Fibroblast of the aortic adventitia (primary cell): Measurements from ENCODE around the gene CHRDL1. TPM values are rescaled to one million over a fixed set of nuclear protein-coding genes. Genes with fewer than 3 reads are reported as not detected.

Experiments used
- DNase-seq: peaks from one replicate; pipeline ENCODE4 v3.0.0-alpha.2; 2010; ENCODE audit warnings: low read depth
- H3K4me3 ChIP-seq: 2 replicates; pipeline ENCODE4 v1.5.1; 2011; ENCODE audit warnings: low read depth, mild to moderate bottlenecking, control low read depth, low read length, moderate library complexity
- total RNA-seq: library from RNA; depleted of rRNA; stranded (reverse); fragments of >200 nt; gene quantifications from 2 replicates; pipeline ENCODE4 v1.2.3, GENCODE V29; 2012; ENCODE audit warnings: low replicate concordance
- TF ChIP-seq, protein P1 (sequence below): IDR thresholded peaks from 2 replicates; pipeline ENCODE4 v1.5.1; 2011; ENCODE audit warnings: mild to moderate bottlenecking, low read length, control low read depth, inconsistent platforms; ENCODE audit not compliant: insufficient read depth

Gene CHRDL1
- total RNA-seq, 1 donor, result 1.2 TPM

DNA sequence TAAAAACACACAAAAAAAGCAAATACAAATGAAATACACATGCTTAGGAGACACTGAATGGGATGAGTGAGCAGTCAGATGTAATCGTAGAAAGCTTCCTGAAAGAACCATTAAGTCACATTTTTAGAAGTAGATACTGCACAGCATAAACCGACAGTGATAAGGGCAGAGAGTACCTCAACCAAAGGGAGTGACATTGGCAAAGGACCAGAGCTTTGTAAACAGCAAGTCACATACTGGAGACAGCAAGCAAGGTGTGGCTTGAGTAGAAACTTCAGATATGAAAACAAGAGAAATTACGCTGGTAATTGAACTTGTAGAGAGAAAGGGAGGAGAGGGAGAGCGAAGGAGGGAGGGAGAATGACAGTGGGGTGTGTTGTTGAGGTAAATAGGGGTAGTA is 92.0 kb downstream of the CHRDL1 start:
- TF ChIP-seq, protein P1, sequence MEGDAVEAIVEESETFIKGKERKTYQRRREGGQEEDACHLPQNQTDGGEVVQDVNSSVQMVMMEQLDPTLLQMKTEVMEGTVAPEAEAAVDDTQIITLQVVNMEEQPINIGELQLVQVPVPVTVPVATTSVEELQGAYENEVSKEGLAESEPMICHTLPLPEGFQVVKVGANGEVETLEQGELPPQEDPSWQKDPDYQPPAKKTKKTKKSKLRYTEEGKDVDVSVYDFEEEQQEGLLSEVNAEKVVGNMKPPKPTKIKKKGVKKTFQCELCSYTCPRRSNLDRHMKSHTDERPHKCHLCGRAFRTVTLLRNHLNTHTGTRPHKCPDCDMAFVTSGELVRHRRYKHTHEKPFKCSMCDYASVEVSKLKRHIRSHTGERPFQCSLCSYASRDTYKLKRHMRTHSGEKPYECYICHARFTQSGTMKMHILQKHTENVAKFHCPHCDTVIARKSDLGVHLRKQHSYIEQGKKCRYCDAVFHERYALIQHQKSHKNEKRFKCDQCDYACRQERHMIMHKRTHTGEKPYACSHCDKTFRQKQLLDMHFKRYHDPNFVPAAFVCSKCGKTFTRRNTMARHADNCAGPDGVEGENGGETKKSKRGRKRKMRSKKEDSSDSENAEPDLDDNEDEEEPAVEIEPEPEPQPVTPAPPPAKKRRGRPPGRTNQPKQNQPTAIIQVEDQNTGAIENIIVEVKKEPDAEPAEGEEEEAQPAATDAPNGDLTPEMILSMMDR, result no peak
- DNase-seq, result no peak
- H3K4me3 ChIP-seq, result no peak overlapping the region

DNA sequence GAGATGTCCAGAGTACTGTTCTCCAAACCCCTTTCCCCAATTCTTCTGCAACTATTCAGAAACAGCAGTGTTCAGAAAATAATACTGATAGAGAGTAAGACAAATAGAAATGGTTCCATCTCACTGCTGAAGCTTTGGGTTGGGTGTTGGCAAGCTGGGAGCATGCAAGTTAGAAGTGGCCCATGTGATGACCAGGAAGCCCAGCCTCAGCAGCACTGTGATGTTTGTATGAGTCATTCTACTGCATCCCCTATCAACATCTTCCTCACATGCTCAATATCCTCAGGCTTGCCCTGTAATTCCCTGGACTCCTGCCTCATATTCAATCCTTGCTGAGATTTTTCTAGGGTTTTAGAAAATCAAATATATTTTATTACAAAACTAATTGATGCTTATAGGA is 96.5 kb downstream of the CHRDL1 start:
- no peak overlapping the region for H3K4me3 ChIP-seq
- DNase-seq, result peak; percentile 22
- TF ChIP-seq, protein P1, result no peak

DNA sequence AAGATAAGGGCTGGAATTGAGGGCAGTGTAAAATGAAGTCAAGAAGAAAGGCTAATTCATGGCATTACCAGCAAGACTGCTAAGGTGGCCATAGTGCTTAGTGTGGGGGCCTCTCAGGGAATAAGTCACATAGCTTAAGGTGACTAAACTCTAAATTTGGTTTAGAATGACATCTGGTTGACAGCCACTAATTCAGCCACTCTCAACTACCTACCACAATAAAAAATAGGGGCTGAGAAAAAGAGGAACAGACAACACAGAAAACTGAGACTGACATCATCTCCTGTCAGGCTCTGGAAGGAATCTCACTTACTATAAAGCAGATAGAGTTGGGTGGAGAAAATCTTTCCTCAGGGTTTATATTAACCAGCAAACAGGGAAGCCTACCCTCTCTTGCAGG is 96.9 kb downstream of the CHRDL1 start:
- DNase-seq, result no peak
- TF ChIP-seq, protein P1, result no peak
- no peak overlapping the region for H3K4me3 ChIP-seq

DNA sequence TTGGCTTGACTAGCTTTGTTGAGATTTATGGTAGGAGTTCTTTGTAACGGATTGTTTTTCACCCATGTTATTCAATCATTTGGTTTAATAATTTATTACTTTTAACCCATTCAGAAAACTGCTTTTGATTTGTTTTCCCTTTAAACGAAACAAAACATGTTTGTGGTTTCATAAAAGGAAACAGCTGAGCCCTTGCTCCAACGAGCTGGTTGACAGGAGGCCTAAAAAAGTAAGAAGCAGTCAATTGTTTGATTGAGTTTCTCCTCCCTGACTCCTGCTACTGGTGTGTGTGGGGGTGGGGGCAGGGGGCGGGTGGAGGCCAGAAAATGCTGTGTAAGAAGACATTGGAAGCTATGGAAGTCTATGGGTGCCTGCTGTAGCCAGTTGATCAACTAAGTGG is 102.8 kb downstream of the CHRDL1 start:
- DNase-seq, result no peak
- H3K4me3 ChIP-seq, result no peak overlapping the region
- TF ChIP-seq, protein P1, result no peak

DNA sequence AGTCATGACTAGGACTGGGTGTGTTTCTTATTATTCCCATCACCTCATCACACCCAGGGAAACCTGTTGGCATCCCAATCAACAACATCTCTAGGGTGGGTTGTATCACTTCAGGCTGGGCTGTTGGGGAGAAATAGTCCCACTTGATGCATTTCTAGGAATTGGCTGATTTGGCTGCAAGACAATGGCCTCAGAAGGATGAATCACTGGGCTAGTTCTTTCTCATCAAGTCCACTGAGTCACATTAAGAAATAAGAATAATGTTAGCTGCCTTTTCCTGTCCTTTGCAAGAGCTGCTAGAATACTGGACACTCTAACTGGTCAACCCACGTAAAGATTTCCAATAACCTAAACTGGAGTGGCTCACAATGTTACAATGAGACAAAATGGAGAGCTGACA is 104.2 kb downstream of the CHRDL1 start:
- DNase-seq, result peak; percentile 9
- TF ChIP-seq, protein P1, result no peak
- H3K4me3 ChIP-seq, result no peak overlapping the region

DNA sequence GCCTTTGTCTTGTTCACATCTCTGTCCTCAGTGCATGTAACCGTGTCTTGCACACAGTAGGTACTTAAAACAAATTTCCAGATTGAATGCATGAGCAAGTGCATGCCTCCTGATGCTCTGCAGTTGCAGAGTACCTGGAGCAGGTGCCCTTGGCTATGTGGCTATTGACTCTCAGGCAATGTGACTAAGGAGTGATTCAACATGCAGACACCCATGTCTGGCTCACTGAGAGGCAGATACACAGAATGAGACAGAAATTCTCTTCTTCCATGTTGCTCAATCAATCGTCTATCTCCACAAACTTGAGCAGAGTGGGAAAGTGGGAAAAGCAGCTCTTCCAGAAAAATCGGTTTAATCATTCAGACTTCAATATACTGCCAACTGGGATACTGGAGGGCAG is 111.0 kb downstream of the CHRDL1 start:
- no peak for DNase-seq
- TF ChIP-seq, protein P1, result no peak

DNA sequence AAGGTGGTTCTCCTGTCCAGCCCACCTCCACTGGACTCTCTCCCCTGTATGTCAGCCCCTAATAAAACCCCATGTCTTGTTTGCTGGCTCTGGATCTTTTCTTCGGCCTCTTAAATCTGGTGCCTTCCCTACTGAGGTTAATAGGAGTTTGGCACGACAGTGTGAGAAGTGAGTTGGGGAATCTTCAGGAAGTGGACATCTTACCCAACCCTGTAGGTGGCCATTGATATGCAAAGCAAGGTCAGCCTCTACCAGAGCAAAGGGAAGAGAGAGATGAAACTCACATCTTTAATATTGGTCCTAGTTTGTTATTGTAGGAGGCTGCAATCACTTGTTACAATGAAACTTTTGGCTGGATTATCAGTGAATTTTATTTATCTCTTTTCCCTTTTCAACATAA is 111.7 kb downstream of the CHRDL1 start:
- TF ChIP-seq, protein P1, result no peak
- no peak overlapping the region for H3K4me3 ChIP-seq
- no peak for DNase-seq

More for the DNA sequence above, 111.0 kb downstream of the CHRDL1 start:
- no peak overlapping the region for H3K4me3 ChIP-seq
